ENCODE results near the gene RAB20.
"Not testable (repeated sequence)": the region's sequence is repeated elsewhere in the genome, so short reads cannot be mapped to it uniquely, and the experiment has no call there.

RAB20 gene

GRCh38 chr13:110561344-110562035 is at the start of gene RAB20:
Gene RAB20 (minus strand): TSS chr13:110561722. CDS start chr13:110561519, 203 bp downstream.
- in situ Hi-C loops (cut with MboI; ENCODE audit: low pct_unique_long_range_greater_than_20kb, low sequenced_read_pairs): no loop called here
- peak; percentile 63 for DNase-seq

- in situ Hi-C loops (cut with MboI; ENCODE audit: low pct_unique_long_range_greater_than_20kb, low sequenced_read_pairs): no loop called here
- no peak for DNase-seq
Measured at GRCh38 chr13:110610955-110611595, 49.6 kb upstream of the RAB20 start.

- no peak for DNase-seq
- in situ Hi-C loops (cut with MboI; ENCODE audit: low pct_unique_long_range_greater_than_20kb, low sequenced_read_pairs): no loop called here
Measured at GRCh38 chr13:110607675-110608224, 46.2 kb upstream of the RAB20 start.

- in situ Hi-C loops (cut with MboI; ENCODE audit: low pct_unique_long_range_greater_than_20kb, low sequenced_read_pairs); DNase-seq: not testable (repeated sequence)
Measured at GRCh38 chr13:110606281-110606680, 44.8 kb upstream of the RAB20 start.

GRCh38 chr13:110605132-110605531 is 43.6 kb upstream of the RAB20 start:
- in situ Hi-C loops (cut with MboI; ENCODE audit: low pct_unique_long_range_greater_than_20kb, low sequenced_read_pairs): no loop called here
- no peak for DNase-seq

- DNase-seq: no peak
- in situ Hi-C loops (cut with MboI; ENCODE audit: low pct_unique_long_range_greater_than_20kb, low sequenced_read_pairs): no loop called here
Measured at GRCh38 chr13:110600980-110601379, 39.5 kb upstream of the RAB20 start.

GRCh38 chr13:110600261-110600819 is 38.8 kb upstream of the RAB20 start:
- no peak for DNase-seq
- in situ Hi-C loops (cut with MboI; ENCODE audit: low pct_unique_long_range_greater_than_20kb, low sequenced_read_pairs): no loop called here

GRCh38 chr13:110597041-110597689 is 35.6 kb upstream of the RAB20 start:
- no peak for DNase-seq
- in situ Hi-C loops (cut with MboI; ENCODE audit: low pct_unique_long_range_greater_than_20kb, low sequenced_read_pairs): no loop called here

GRCh38 chr13:110593430-110594130 is 32.1 kb upstream of the RAB20 start:
- DNase-seq: peak; percentile 73
- in situ Hi-C loops (cut with MboI; ENCODE audit: low pct_unique_long_range_greater_than_20kb, low sequenced_read_pairs): no loop called here

GRCh38 chr13:110592665-110593064 is 31.1 kb upstream of the RAB20 start:
- no peak for DNase-seq
- in situ Hi-C loops (cut with MboI; ENCODE audit: low pct_unique_long_range_greater_than_20kb, low sequenced_read_pairs): no loop called here

GRCh38 chr13:110590577-110590976 is 29.1 kb upstream of the RAB20 start:
- in situ Hi-C loops (cut with MboI; ENCODE audit: low pct_unique_long_range_greater_than_20kb, low sequenced_read_pairs): no loop called here
- DNase-seq: no peak

GRCh38 chr13:110589793-110590390 is 28.4 kb upstream of the RAB20 start:
- DNase-seq: no peak
- in situ Hi-C loops (cut with MboI; ENCODE audit: low pct_unique_long_range_greater_than_20kb, low sequenced_read_pairs): no loop called here

GRCh38 chr13:110583178-110583865 is 21.8 kb upstream of the RAB20 start:
- in situ Hi-C loops (cut with MboI; ENCODE audit: low pct_unique_long_range_greater_than_20kb, low sequenced_read_pairs): no loop called here
- no peak for DNase-seq

- in situ Hi-C loops (cut with MboI; ENCODE audit: low pct_unique_long_range_greater_than_20kb, low sequenced_read_pairs): no loop called here
- DNase-seq: no peak
Measured at GRCh38 chr13:110582421-110582954, 21.0 kb upstream of the RAB20 start.

- in situ Hi-C loops (cut with MboI; ENCODE audit: low pct_unique_long_range_greater_than_20kb, low sequenced_read_pairs): no loop called here
Measured at GRCh38 chr13:110581506-110582185, 20.1 kb upstream of the RAB20 start.

GRCh38 chr13:110580800-110581199 is 19.3 kb upstream of the RAB20 start:
- in situ Hi-C loops (cut with MboI; ENCODE audit: low pct_unique_long_range_greater_than_20kb, low sequenced_read_pairs): no loop called here
- no peak for DNase-seq

More at GRCh38 chr13:110581506-110582185, 20.1 kb upstream of the RAB20 start:
- no peak for DNase-seq

- no peak for DNase-seq
- in situ Hi-C loops (cut with MboI; ENCODE audit: low pct_unique_long_range_greater_than_20kb, low sequenced_read_pairs): no loop called here
Measured at GRCh38 chr13:110578363-110578762, 16.8 kb upstream of the RAB20 start.
